ENCODE data around the gene ADAM33. TPM values are rescaled to one million over a fixed set of nuclear protein-coding genes. Genes with fewer than 3 reads are reported as not detected.

Gene ADAM33
- total RNA-seq, 1 donor from 2014 or later: 34.7 TPM

- no peak for DNase-seq (ENCODE audit: extremely low spot score, unreplicated experiment)
- Mint-ChIP-seq H3K4me3 (ENCODE audit: unreplicated experiment) (no peak overlapping the region), H3K27ac (ENCODE audit: unreplicated experiment) (no peak overlapping the region), H3K36me3 (ENCODE audit: unreplicated experiment) (no peaks in the 10 kb centered on the region), H3K27me3 (ENCODE audit: unreplicated experiment) (peaks cover 3% of the 10 kb centered on the region), H3K9me3 (ENCODE audit: unreplicated experiment) (no peaks in the 10 kb centered on the region), H3K4me1 (ENCODE audit: unreplicated experiment) (peaks cover 10% of the 10 kb centered on the region)
- no peak for TF ChIP-seq CTCF (IDR thresholded peaks at IDR 0.05)
Measured at GRCh38 chr20:3669710-3670367, 12.0 kb downstream of the ADAM33 start.

- no peaks in the 10 kb centered on the region for H3K36me3 Mint-ChIP-seq (ENCODE audit: unreplicated experiment)
- H3K27me3 Mint-ChIP-seq (ENCODE audit: unreplicated experiment): peaks cover 4% of the 10 kb centered on the region
- no peak for TF ChIP-seq CTCF (IDR thresholded peaks at IDR 0.05)
- H3K27ac Mint-ChIP-seq (ENCODE audit: unreplicated experiment): no peak overlapping the region
- peaks cover 10% of the 10 kb centered on the region for H3K4me1 Mint-ChIP-seq (ENCODE audit: unreplicated experiment)
- H3K9me3 Mint-ChIP-seq (ENCODE audit: unreplicated experiment): no peaks in the 10 kb centered on the region
- H3K4me3 Mint-ChIP-seq (ENCODE audit: unreplicated experiment): no peak overlapping the region
- no peak for DNase-seq (ENCODE audit: extremely low spot score, unreplicated experiment)
Measured at GRCh38 chr20:3667434-3668037, 14.3 kb downstream of the ADAM33 start.

- Mint-ChIP-seq H3K27ac (ENCODE audit: unreplicated experiment) (no peak overlapping the region), H3K4me3 (ENCODE audit: unreplicated experiment) (no peak overlapping the region), H3K27me3 (ENCODE audit: unreplicated experiment) (peaks cover 12% of the 10 kb centered on the region), H3K4me1 (ENCODE audit: unreplicated experiment) (peaks cover 6% of the 10 kb centered on the region), H3K9me3 (ENCODE audit: unreplicated experiment) (no peaks in the 10 kb centered on the region), H3K36me3 (ENCODE audit: unreplicated experiment) (no peaks in the 10 kb centered on the region)
- TF ChIP-seq CTCF (IDR thresholded peaks at IDR 0.05): no peak
- no peak for DNase-seq (ENCODE audit: extremely low spot score, unreplicated experiment)
Measured at GRCh38 chr20:3663858-3664257, 18.0 kb downstream of the ADAM33 start.

- H3K27ac Mint-ChIP-seq (ENCODE audit: unreplicated experiment): no peak within 1 kb of the TSS
- H3K36me3 Mint-ChIP-seq (ENCODE audit: unreplicated experiment): no peaks in the 10 kb centered on the region
- TF ChIP-seq CTCF (IDR thresholded peaks at IDR 0.05): no peak
Measured at GRCh38 chr20:3663031-3663701, 18.6 kb downstream of the ADAM33 start, which contains the start of gene GFRA4. GFRA4 (minus strand) TSS chr20:3663399; CDS start chr20:3663399, 0 bp downstream.

More at GRCh38 chr20:3663031-3663701, 18.6 kb downstream of the ADAM33 start, which contains the start of gene GFRA4:
- Mint-ChIP-seq H3K9me3 (ENCODE audit: unreplicated experiment) (no peaks in the 10 kb centered on the region), H3K4me3 (ENCODE audit: unreplicated experiment) (no peak within 1 kb of the TSS), H3K4me1 (ENCODE audit: unreplicated experiment) (peaks cover 9% of the 10 kb centered on the region), H3K27me3 (ENCODE audit: unreplicated experiment) (peaks cover 12% of the 10 kb centered on the region)
- no peak for DNase-seq (ENCODE audit: extremely low spot score, unreplicated experiment)

Measured in osteocyte (in vitro differentiated cells).